Hepatocyte (in vitro differentiated cells): Measurements from ENCODE around the gene AS3MT. TPM values are rescaled to one million over a fixed set of nuclear protein-coding genes. Genes with fewer than 3 reads are reported as not detected.

Experiments
- DNase-seq: peaks from one replicate; pipeline ENCODE4 v3.0.0-alpha.2; 2016; ENCODE audit warnings: low spot score
- H2AFZ ChIP-seq: fragments of 200-600 bp; sonication (generic); 2 replicates; pipeline ENCODE4 v1.6.0; 2016; ENCODE audit warnings: antibody characterized with exemption, mild to moderate bottlenecking
- H3K27ac ChIP-seq: fragments of 200-600 bp; sonication (generic); 2 replicates; pipeline ENCODE4 v1.5.1; 2016; ENCODE audit warnings: mild to moderate bottlenecking
- H3K27me3 ChIP-seq: fragments of 200-600 bp; sonication (generic); 2 replicates; pipeline ENCODE4 v1.6.1; 2016
- H3K36me3 ChIP-seq: fragments of 200-600 bp; sonication (generic); replicated peaks from 2 replicates; pipeline ENCODE4 v1.5.1; 2016; ENCODE audit warnings: low read depth; ENCODE audit not compliant: insufficient read depth
- H3K4me1 ChIP-seq: fragments of 200-600 bp; sonication (generic); 2 replicates; pipeline ENCODE4 v1.5.1; 2016; ENCODE audit warnings: mild to moderate bottlenecking, moderate library complexity; ENCODE audit not compliant: insufficient read depth
- H3K4me2 ChIP-seq: fragments of 200-600 bp; sonication (generic); 2 replicates; pipeline ENCODE4 v1.6.0; 2016
- H3K4me3 ChIP-seq: fragments of 200-600 bp; sonication (generic); 2 replicates; pipeline ENCODE4 v1.5.1; 2016; ENCODE audit warnings: mild to moderate bottlenecking
- H3K79me2 ChIP-seq: fragments of 200-600 bp; sonication (generic); 2 replicates; pipeline ENCODE4 v1.6.0; 2017; ENCODE audit warnings: mild to moderate bottlenecking
- H3K9me2 ChIP-seq: fragments of 200-600 bp; sonication (generic); replicated peaks from 2 replicates; pipeline ENCODE4 v1.6.0; 2017; ENCODE audit warnings: mild to moderate bottlenecking; ENCODE audit not compliant: insufficient read depth
- H3K9me3 ChIP-seq: fragments of 200-600 bp; sonication (generic); 2 replicates; pipeline ENCODE4 v1.5.1; 2016; ENCODE audit warnings: low read depth, mild to moderate bottlenecking
- H4K20me1 ChIP-seq: fragments of 200-600 bp; sonication (generic); 2 replicates; pipeline ENCODE4 v1.6.0; 2016; ENCODE audit warnings: mild to moderate bottlenecking; ENCODE audit not compliant: insufficient read depth, poor library complexity, severe bottlenecking
- CTCF ChIP-seq: fragments of 200-600 bp; sonication (generic); IDR thresholded peaks from 2 replicates; pipeline ENCODE4 v1.5.1; 2016; ENCODE audit warnings: antibody characterized with exemption, mild to moderate bottlenecking; ENCODE audit not compliant: poor library complexity
- EZH2 ChIP-seq: fragments of 200-600 bp; sonication (generic); IDR thresholded peaks from 2 replicates; pipeline ENCODE4 v1.6.1; 2016; ENCODE audit warnings: antibody characterized with exemption, mild to moderate bottlenecking, borderline replicate concordance
- EZH2phosphoT487 ChIP-seq: fragments of 200-600 bp; sonication (generic); IDR thresholded peaks from one replicate; pipeline ENCODE4 v1.6.1; 2018; ENCODE audit warnings: antibody characterized with exemption, mild to moderate bottlenecking, low read depth, moderate library complexity; ENCODE audit not compliant: unreplicated experiment, severe bottlenecking
- WGBS: methylation state at CpG from one replicate; pipeline ENCODE4 v1.1.6; 2016; ENCODE audit warnings: low lambda C conversion rate; ENCODE audit errors: missing lambda C conversion rate; 5-methylcytosine and 5-hydroxymethylcytosine counted together
- polyA plus RNA-seq: library from polyadenylated mRNA; unstranded; fragments of >200 nt; fragmentation: Nextera tagmentation; extraction: Ambion mirVana; gene quantifications from 2 replicates; pipeline ENCODE4 v1.2.1, GENCODE V29; 2016
- total RNA-seq: library from RNA; depleted of rRNA; stranded (reverse); fragments of >200 nt; gene quantifications from 2 replicates; pipeline ENCODE4 v1.2.3, GENCODE V29; 2014

Gene AS3MT
- total and polyA plus RNA-seq, 2 experiments from 2014 or later, result 3.8 to 9.0 TPM

DNA sequence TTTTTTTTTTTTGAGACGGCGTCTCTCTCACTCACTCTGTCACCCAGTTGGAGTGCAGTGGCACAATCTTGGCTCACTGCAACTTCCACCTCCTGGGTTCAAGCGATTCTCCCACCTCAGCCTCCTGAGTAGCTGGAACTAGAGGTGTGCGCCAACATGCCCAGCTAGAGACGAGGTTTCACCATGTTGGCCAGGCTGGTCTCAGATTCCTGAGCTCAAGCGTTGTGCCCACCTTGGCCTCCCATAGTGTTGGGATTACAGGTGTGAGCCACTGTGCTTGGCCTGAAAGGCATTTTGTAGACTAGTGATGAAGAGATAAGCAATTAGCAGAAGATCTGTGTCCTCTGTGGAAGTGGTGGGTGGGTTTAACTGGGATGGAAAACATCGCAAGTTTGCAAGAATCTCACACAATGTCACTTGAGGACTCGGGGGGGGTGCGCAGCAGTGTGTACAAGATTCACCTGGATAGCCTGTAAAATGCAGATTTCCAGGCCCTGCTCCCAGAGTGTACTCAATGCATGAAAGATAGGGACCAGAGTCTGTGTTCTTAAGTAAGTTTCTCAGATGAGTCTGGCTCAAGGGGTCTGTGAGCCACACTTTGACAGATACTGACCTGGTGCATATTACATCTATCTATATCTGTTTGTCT, 43.0 kb upstream of the AS3MT start:
- no peaks in the 10 kb centered on the region for H3K9me3 ChIP-seq
- TF ChIP-seq EZH2phosphoT487, result no peak
- no peak overlapping the region for H3K4me3 ChIP-seq
- H3K4me1 ChIP-seq, result no peaks in the 10 kb centered on the region
- H3K79me2 ChIP-seq, result no peaks in the 10 kb centered on the region
- H3K4me2 ChIP-seq, result no peak overlapping the region
- WGBS, result 91% methylated on average over 9 of the region's 9 CpGs
- DNase-seq, result no peak
- H3K27ac ChIP-seq, result no peak overlapping the region
- no peak overlapping the region for H2AFZ ChIP-seq
- H3K27me3 ChIP-seq, result no peaks in the 10 kb centered on the region
- no peaks in the 10 kb centered on the region for H3K36me3 ChIP-seq
- no peaks in the 10 kb centered on the region for H4K20me1 ChIP-seq
- no peaks in the 10 kb centered on the region for H3K9me2 ChIP-seq

DNA sequence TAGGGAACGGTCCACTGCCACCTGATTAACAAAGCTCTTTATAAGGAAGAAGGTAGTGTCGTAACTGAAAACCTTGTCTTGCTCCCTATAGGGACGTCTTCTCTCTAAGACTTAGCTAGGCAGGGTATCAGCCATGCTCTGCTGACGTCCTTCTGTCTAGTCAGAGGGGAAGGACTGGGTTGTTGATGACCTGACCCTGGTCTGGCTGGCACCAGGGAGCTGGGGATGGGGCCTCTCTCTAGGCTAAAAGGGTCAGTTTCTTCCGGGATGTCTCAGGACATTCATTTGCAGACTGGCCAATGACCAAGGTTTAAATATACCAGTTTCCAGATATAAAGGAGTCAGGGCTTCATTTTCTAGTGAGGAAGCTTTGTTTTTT, 41.7 kb upstream of the AS3MT start:
- H2AFZ ChIP-seq, result no peak overlapping the region

DNA sequence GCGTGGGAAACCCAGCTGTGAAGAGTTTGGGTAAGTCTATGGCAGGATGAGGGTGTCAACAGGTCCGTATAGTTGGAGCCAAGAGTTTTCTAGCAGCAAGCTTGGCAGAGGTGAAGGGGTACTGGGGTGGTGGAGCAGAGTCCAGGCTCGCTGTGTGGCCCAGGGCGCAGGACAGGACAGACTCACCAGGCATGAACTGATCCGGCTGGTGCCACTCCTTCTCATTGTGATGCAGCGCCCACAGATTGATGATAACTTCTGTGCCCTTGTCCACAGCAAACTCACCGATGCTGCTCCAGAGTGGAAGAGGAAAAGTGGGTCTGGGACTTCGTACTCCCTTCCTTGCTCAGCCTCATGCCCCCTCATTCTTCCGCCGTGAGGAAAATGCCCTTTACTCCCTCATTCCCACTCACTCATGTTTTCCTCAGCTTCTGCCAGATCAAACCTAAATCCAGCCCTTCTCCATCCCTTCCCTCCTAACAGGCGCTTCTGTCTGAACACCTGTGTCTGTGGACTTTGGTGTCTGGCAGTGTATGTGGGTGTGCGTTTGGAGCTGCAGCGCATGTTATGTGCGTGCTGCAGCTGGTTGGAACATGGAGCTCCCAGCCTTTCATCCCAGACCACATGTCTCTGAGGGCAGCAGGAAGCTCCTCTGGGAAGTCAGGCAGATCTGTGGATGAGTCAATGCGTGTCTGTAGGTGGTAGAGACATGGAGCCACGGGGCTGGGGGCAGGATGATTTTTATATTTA, 37.8 kb upstream of the AS3MT start:
- H3K9me2 ChIP-seq, result no peaks in the 10 kb centered on the region
- no peaks in the 10 kb centered on the region for H3K27me3 ChIP-seq
- no peak overlapping the region for H2AFZ ChIP-seq
- no peak overlapping the region for H3K4me3 ChIP-seq
- no peaks in the 10 kb centered on the region for H3K36me3 ChIP-seq
- no peaks in the 10 kb centered on the region for H3K79me2 ChIP-seq
- TF ChIP-seq EZH2 (no peak), EZH2phosphoT487 (no peak), CTCF (no peak)
- no peak overlapping the region for H3K27ac ChIP-seq
- DNase-seq, result no peak
- H3K4me1 ChIP-seq, result no peaks in the 10 kb centered on the region
- WGBS, result 88% methylated on average over 16 of the region's 16 CpGs
- no peaks in the 10 kb centered on the region for H4K20me1 ChIP-seq
- no peaks in the 10 kb centered on the region for H3K9me3 ChIP-seq
- no peak overlapping the region for H3K4me2 ChIP-seq

More for the DNA sequence above, 41.7 kb upstream of the AS3MT start:
- Histone ChIP-seq H3K4me2 (no peak overlapping the region), H3K4me3 (no peak overlapping the region), H3K4me1 (no peaks in the 10 kb centered on the region), H3K27me3 (no peaks in the 10 kb centered on the region), H4K20me1 (no peaks in the 10 kb centered on the region), H3K27ac (no peak overlapping the region), H3K79me2 (no peaks in the 10 kb centered on the region), H3K36me3 (no peaks in the 10 kb centered on the region), H3K9me3 (no peaks in the 10 kb centered on the region), H3K9me2 (no peaks in the 10 kb centered on the region)
- TF ChIP-seq CTCF, result no peak
- TF ChIP-seq EZH2, result no peak
- TF ChIP-seq EZH2phosphoT487, result no peak
- 78% methylated on average over 5 of the region's 5 CpGs for WGBS
- no peak for DNase-seq

GRCh38 chr10:102832248-102832647, 37.0 kb upstream of the AS3MT start:
- H3K9me2 ChIP-seq, result no peaks in the 10 kb centered on the region
- H3K4me1 ChIP-seq, result no peaks in the 10 kb centered on the region
- no peaks in the 10 kb centered on the region for H3K9me3 ChIP-seq
- no peak for TF ChIP-seq EZH2
- no peak for TF ChIP-seq CTCF
- TF ChIP-seq EZH2phosphoT487, result no peak
- no peak for DNase-seq
- 94% methylated on average over 14 of the region's 14 CpGs for WGBS
- no peak overlapping the region for H3K4me3 ChIP-seq
- H3K27me3 ChIP-seq, result no peaks in the 10 kb centered on the region
- H2AFZ ChIP-seq, result no peak overlapping the region
- no peaks in the 10 kb centered on the region for H3K36me3 ChIP-seq
- H4K20me1 ChIP-seq, result no peaks in the 10 kb centered on the region
- no peak overlapping the region for H3K4me2 ChIP-seq
- H3K79me2 ChIP-seq, result no peaks in the 10 kb centered on the region
- H3K27ac ChIP-seq, result no peak overlapping the region
